ENCODE measurements around the gene FAM25G. TPM values are rescaled to one million over a fixed set of nuclear protein-coding genes. Genes with fewer than 3 reads are reported as not detected.

Gene FAM25G
- total and polyA plus RNA-seq, 2 donors (not counting 3 experiments of a cell fraction or from before 2014, with no cell fraction given), result not detected

GRCh38 chr10:47443145-47443544, 48.4 kb downstream of the FAM25G start:
- H2AFZ ChIP-seq (ENCODE audit: low read depth, low read length), result no peak overlapping the region
- no peaks in the 10 kb centered on the region for H3K36me3 ChIP-seq (ENCODE audit: control insufficient read depth in 2 of 2, extremely low read depth in 1 of 2, insufficient read depth in 2 of 2, low read length in 2 of 2)
- no peak overlapping the region for H3K4me3 ChIP-seq (replicated peaks in 1 of 3; ENCODE audit: insufficient read depth in 1 of 3, low read depth in 1 of 3, low read length in 3 of 3)
- CTCF ChIA-PET, result no interaction called here
- no peaks in the 10 kb centered on the region for H3K4me1 ChIP-seq (ENCODE audit: control insufficient read depth, extremely low read depth, insufficient read depth, low read length)
- dilution Hi-C loops (cut with MboI; ENCODE audit: extremely low pct_ligation_motif_present, low sequenced_read_pairs) (no loop called here), intact Hi-C loops (cut with micrococcal nuclease) (no loop called here)
- H3K9ac ChIP-seq (replicated peaks; ENCODE audit: extremely low read depth, insufficient read depth, low read length), result no peak overlapping the region
- no peaks in the 10 kb centered on the region for H3K79me2 ChIP-seq (ENCODE audit: control insufficient read depth, insufficient read depth, low read length)
- DNase-seq (ENCODE audit: low read depth, low spot score) (no peak), FAIRE-seq (no peak)
- H3K27ac ChIP-seq (ENCODE audit: insufficient read depth, low read depth, low read length), result no peak overlapping the region
- POLR2A ChIA-PET, result no interaction called here
- no TSS peak for BruUV-seq (replicated peaks)
- no peaks in the 10 kb centered on the region for H3K9me1 ChIP-seq (replicated peaks; ENCODE audit: control insufficient read depth, extremely low read depth, insufficient read depth, low read length)
- H3K4me2 ChIP-seq (ENCODE audit: insufficient read depth, low read length), result no peak overlapping the region
- H3K9me3 ChIP-seq (replicated peaks; ENCODE audit: control insufficient read depth, insufficient read depth, low read length), result no peaks in the 10 kb centered on the region
- H3K27me3 ChIP-seq (ENCODE audit: control insufficient read depth in 2 of 2, insufficient read depth in 2 of 2, low read length in 2 of 2), result peaks cover 0 to 5% of the 10 kb centered on the region in 2 experiments
- H4K20me1 ChIP-seq (replicated peaks; ENCODE audit: control insufficient read depth, extremely low read depth, insufficient read depth, low read length), result no peaks in the 10 kb centered on the region
- TF ChIP-seq FOS (IDR thresholded peaks at IDR 0.05; ENCODE audit: borderline replicate concordance, insufficient read depth, low read length) (no peak), EZH2 (IDR thresholded peaks at IDR 0.05; ENCODE audit: borderline replicate concordance, low read depth, low read length, severe bottlenecking) (no peak), GATA2 (IDR thresholded peaks at IDR 0.05; ENCODE audit: insufficient read depth, insufficient read length, low read depth, low read length) (no peak), POLR2A (IDR thresholded peaks at IDR 0.05; ENCODE audit: low read depth, low read length) (no peak), MYC (IDR thresholded peaks at IDR 0.05; ENCODE audit: low read depth, low read length) (no peak), JUN (IDR thresholded peaks at IDR 0.05; ENCODE audit: borderline replicate concordance, insufficient read depth, insufficient read length, low read depth) (no peak), MAX (IDR thresholded peaks at IDR 0.05; ENCODE audit: insufficient read depth, insufficient read length) (no peak), POLR2AphosphoS5 (IDR thresholded peaks at IDR 0.05; ENCODE audit: insufficient read depth, low read depth, low read length) (no peak)
- TF ChIP-seq, protein P1, sequence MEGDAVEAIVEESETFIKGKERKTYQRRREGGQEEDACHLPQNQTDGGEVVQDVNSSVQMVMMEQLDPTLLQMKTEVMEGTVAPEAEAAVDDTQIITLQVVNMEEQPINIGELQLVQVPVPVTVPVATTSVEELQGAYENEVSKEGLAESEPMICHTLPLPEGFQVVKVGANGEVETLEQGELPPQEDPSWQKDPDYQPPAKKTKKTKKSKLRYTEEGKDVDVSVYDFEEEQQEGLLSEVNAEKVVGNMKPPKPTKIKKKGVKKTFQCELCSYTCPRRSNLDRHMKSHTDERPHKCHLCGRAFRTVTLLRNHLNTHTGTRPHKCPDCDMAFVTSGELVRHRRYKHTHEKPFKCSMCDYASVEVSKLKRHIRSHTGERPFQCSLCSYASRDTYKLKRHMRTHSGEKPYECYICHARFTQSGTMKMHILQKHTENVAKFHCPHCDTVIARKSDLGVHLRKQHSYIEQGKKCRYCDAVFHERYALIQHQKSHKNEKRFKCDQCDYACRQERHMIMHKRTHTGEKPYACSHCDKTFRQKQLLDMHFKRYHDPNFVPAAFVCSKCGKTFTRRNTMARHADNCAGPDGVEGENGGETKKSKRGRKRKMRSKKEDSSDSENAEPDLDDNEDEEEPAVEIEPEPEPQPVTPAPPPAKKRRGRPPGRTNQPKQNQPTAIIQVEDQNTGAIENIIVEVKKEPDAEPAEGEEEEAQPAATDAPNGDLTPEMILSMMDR (IDR thresholded peaks at IDR 0.05; ENCODE audit: extremely low read depth in 1 of 2, insufficient read depth in 1 of 2, low read depth in 1 of 2, low read length in 2 of 2), result no peak
